Activated T-helper 17 cell treated with anti-CD3 and anti-CD28 coated beads, Interleukin-2, amount 50 U/mL, for 72 hours (primary cell): Measurements from ENCODE around the gene FAM193A. TPM values are rescaled to one million over a fixed set of nuclear protein-coding genes. Genes with fewer than 3 reads are reported as not detected.
A peak's percentile ranks its signal among the peaks of the same experiment; 100 is the strongest.
"Not testable (repeated sequence)": the region's sequence is repeated elsewhere in the genome, so short reads cannot be mapped to it uniquely, and the experiment has no call there.

ENCODE experiments used
- ATAC-seq: fragments of 150-1000 bp; cut with Tn5 transposase; replicated peaks from 2 replicates; pipeline ENCODE4 v1.10.0; 2021; ENCODE audit warnings: mild to moderate bottlenecking, moderate library complexity
- H3K27ac Mint-ChIP-seq: one replicate; pipeline ENCODE4 v1.8.0; 2022; ENCODE audit warnings: mixed read lengths
- H3K27me3 Mint-ChIP-seq: one replicate; pipeline ENCODE4 v1.8.0; 2022; ENCODE audit warnings: mixed read lengths
- H3K36me3 Mint-ChIP-seq: one replicate; pipeline ENCODE4 v1.8.0; 2022; ENCODE audit warnings: low read depth, mild to moderate bottlenecking, mixed read lengths
- H3K4me1 Mint-ChIP-seq: one replicate; pipeline ENCODE4 v1.8.0; 2022; ENCODE audit warnings: mixed read lengths
- H3K4me3 Mint-ChIP-seq: one replicate; pipeline ENCODE4 v1.8.0; 2022; ENCODE audit warnings: mild to moderate bottlenecking, mixed read lengths
- H3K9me3 Mint-ChIP-seq: one replicate; pipeline ENCODE4 v1.8.0; 2022; ENCODE audit warnings: mixed read lengths
- total RNA-seq, 2 donors: library from RNA; stranded (reverse); gene quantifications; one replicate each; pipeline ENCODE4 v1.2.3, GENCODE V29; 2022

Gene FAM193A
- total RNA-seq, 2 donors from 2014 or later = 28.9 to 35.3 TPM

DNA sequence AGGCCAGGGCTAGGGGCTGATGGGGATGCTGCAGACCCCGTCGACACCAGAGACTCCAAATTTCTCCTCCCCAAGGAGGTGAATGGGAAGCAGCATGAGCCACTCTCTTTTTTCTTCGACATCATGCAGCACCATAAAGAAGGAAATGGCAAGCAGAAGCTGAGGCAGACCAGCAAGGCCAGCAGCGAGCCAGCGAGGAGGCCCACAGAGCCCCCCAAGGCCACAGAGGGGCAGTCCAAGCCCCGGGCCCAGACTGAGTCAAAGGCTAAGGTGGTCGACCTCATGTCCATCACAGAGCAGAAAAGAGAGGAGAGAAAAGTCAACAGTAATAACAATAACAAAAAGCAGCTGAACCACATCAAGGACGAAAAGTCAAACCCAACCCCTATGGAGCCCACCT lies 163.6 kb downstream of the FAM193A start:
- Mint-ChIP-seq H3K27me3 (no peaks in the 10 kb centered on the region), H3K27ac (peak overlapping the region; percentile 39), H3K36me3 (peaks cover 99% of the 10 kb centered on the region), H3K4me1 (no peaks in the 10 kb centered on the region), H3K9me3 (no peaks in the 10 kb centered on the region), H3K4me3 (no peak overlapping the region)
- ATAC-seq = no peak

DNA sequence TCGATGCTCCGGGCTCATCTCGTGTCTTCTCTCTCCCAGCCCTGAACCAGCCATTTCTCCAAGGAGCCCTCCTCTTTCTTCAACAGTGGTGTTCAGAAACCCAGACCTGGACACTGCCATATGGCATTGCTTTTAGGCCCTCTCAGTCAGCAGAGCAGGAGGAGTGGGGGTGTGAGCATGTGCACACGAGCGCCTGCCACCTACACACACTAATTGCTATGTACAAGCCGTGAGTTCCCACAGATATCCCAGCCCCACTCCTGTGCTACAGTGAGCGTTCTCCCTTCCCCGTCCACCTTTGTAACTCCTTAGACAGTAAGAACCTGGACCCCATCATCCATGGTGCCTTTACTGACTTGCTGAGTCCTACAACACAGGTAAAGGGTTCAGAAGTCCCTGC lies 165.9 kb downstream of the FAM193A start:
- H3K27ac Mint-ChIP-seq = no peak overlapping the region
- H3K4me1 Mint-ChIP-seq = no peaks in the 10 kb centered on the region
- peaks cover 90% of the 10 kb centered on the region for H3K36me3 Mint-ChIP-seq
- H3K4me3 Mint-ChIP-seq = no peak overlapping the region
- no peaks in the 10 kb centered on the region for H3K27me3 Mint-ChIP-seq
- no peak for ATAC-seq
- H3K9me3 Mint-ChIP-seq = no peaks in the 10 kb centered on the region

DNA sequence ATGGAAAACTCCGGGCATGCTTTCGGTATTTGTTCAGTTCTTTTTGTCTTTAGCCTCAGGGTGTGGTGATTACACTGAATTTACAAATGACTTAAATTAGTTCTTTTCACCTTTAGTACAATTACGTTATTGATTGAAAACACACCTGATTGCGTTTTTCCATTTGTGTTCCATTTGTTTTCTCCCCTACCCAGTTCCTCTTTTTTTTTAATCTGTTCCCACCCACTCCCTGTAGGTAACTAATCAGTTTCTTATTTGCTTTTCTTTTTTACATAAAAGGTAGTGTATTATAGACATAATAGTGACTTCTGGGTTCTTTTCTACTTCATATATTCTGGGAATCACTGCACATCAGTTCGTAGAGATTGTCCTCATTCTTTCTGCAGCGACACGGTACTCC lies 166.3 kb downstream of the FAM193A start:
- no peaks in the 10 kb centered on the region for H3K9me3 Mint-ChIP-seq
- no peak overlapping the region for H3K4me3 Mint-ChIP-seq
- H3K36me3 Mint-ChIP-seq = peaks cover 87% of the 10 kb centered on the region
- no peaks in the 10 kb centered on the region for H3K4me1 Mint-ChIP-seq
- no peaks in the 10 kb centered on the region for H3K27me3 Mint-ChIP-seq
- no peak for ATAC-seq
- H3K27ac Mint-ChIP-seq = no peak overlapping the region

DNA sequence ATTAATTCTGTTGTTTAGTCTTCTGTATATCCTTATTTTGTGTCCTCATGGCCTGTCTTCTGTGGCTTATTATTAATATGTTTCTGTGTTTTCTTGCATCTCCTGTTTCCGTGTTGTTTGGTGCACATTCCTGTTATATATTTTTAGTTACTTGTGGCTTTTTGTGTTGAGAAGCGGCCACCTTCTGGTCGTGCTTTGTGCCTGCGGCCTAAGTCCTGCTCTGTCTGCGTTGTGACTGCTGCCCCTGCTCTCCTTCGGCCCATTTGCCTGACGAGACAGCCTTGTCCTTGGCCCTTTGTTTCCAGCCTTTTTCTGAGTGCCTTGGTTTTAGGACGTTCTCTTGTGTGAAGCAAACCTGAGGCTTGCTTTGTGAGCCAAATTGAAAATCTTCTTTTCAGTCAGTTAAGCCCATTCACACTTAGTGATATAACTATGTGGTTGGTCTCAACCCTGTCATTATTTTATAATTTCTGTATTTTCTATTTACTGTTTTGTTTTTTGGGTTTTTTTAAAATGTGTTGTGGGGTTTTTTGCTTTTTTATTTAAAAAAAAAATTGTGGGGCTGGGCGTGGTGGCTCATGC lies 175.9 kb downstream of the FAM193A start:
- peaks cover 72% of the 10 kb centered on the region for H3K36me3 Mint-ChIP-seq
- peak; percentile 62 for ATAC-seq
- peaks cover 20% of the 10 kb centered on the region for H3K4me1 Mint-ChIP-seq
- no peak overlapping the region for H3K27ac Mint-ChIP-seq
- H3K4me3 Mint-ChIP-seq = no peak overlapping the region
- H3K9me3 Mint-ChIP-seq = no peaks in the 10 kb centered on the region
- H3K27me3 Mint-ChIP-seq = no peaks in the 10 kb centered on the region

DNA sequence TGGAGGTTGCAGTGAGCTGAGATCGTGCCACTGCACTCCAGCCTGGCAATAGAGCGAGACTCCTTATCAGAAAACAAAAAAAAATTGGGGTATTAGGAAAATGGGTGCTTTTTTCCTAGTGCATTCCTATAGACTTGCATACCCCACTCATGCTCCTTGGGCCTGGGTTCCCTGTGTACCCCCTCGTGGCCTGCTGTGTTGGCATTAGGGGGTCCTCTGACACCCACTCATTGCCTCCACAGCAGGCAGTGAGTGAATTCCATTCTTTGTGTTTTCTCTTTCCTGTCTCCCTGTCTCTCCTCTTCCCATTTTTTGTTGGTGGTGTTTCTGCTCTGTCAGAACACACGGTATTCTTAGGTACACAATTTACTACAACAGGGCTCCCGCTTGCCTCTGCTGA lies 176.9 kb downstream of the FAM193A start:
- Mint-ChIP-seq H3K27ac (peak overlapping the region; percentile 80), H3K27me3 (no peaks in the 10 kb centered on the region), H3K4me1 (peaks cover 20% of the 10 kb centered on the region), H3K36me3 (peaks cover 75% of the 10 kb centered on the region), H3K9me3 (no peaks in the 10 kb centered on the region), H3K4me3 (peak overlapping the region; percentile 45)
- no peak for ATAC-seq

DNA sequence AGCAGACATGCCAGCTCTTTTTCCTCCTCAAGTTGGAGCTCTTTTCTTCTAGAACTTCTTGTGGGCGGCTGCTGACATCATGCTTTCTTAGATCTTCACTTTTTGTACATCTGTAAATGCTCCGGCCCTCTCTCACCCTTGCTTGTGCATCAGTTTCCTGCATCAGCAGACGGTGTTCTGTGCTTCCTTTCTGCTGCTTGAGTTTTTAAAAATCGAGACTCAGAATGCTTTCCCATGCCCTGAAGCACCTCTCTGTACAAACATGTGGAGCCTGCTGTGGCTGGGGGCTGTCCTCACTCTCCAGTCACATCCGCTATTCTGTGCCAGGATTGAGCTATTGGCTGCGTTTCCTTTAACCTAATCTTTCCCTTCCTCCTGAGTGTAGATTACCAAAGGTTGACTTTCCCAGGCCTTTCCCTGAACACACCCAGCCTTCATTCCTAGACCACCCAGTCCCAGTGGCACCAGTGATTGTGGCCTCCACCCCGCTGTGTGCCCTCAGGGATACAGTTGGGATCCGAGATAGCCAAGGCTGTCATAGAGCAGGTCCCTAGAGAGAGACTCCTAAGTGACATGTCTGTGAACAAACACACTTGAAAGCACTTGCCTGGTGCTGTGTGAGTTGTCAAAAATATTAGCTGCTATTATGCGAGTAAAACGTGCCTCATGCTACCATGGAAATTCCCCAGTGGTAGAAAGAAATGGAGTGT lies 177.8 kb downstream of the FAM193A start:
- no peaks in the 10 kb centered on the region for H3K27me3 Mint-ChIP-seq
- peak overlapping the region; percentile 80 for H3K27ac Mint-ChIP-seq
- ATAC-seq = peak; percentile 76
- H3K36me3 Mint-ChIP-seq = peaks cover 75% of the 10 kb centered on the region
- no peaks in the 10 kb centered on the region for H3K9me3 Mint-ChIP-seq
- peaks cover 20% of the 10 kb centered on the region for H3K4me1 Mint-ChIP-seq
- peak overlapping the region; percentile 45 for H3K4me3 Mint-ChIP-seq

DNA sequence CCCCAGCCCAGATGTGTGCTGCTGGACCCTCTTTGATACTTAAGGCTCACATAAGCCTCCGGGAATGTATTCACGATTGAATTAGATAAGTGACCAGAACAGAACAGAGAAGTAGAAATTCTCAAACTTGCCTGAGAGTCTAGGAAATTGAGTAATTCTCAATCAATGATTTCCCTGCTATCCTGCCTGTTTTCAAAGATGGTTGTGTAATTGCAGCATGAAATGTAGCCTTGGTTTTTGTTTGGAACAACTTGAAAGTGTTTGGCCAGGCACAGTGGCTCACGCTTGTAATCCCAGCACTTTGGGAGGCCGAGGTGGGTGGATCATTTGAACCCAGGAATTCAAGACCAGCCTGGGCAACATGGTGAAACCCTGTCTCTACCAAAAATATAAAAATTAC lies 178.5 kb downstream of the FAM193A start:
- no peak for ATAC-seq
- H3K27me3 Mint-ChIP-seq = no peaks in the 10 kb centered on the region
- no peaks in the 10 kb centered on the region for H3K9me3 Mint-ChIP-seq
- H3K4me3 Mint-ChIP-seq = no peak overlapping the region
- H3K27ac Mint-ChIP-seq = peak overlapping the region; percentile 80
- peaks cover 81% of the 10 kb centered on the region for H3K36me3 Mint-ChIP-seq
- H3K4me1 Mint-ChIP-seq = peaks cover 20% of the 10 kb centered on the region

DNA sequence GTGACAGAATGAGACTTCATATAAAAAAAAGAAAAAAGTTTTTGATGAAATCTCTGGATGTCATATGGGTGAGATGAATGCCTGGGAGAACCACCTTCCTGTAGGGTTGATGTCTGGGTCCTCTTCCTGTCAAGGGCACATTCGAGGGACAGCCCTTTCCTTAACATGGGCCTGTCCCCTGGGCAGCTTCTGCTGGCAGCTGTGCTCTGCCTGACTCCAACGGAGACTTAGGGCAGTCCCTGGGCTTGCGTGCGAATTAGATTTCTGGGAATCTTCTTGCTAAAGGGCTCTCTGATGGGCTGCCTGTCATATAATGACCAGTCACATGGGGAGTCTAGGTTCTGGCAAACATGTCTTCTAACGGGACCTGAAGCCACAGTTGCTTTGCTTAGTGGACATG lies 179.0 kb downstream of the FAM193A start:
- Mint-ChIP-seq H3K9me3 (no peaks in the 10 kb centered on the region), H3K27ac (peak overlapping the region; percentile 63), H3K4me1 (peaks cover 20% of the 10 kb centered on the region), H3K36me3 (peaks cover 85% of the 10 kb centered on the region), H3K27me3 (no peaks in the 10 kb centered on the region), H3K4me3 (no peak overlapping the region)
- ATAC-seq = no peak

DNA sequence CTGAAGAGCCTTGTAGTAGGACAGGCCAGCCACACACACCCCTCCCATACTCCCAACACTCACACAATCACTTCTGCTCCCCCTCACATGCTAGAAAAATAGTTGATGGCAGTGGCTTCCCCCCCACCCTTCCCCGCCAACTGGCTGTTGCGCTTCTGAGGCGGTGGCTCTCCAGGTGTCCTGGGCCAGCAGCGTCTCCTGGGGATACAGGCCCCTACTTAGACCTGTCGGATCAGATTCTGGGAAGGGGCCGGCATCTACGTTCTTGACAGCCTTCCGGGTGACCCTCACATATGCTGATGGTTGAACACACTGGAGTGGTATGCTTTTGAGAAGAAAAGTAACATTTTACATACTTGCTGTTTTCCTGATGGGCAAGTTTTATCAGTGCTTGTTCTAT lies 179.8 kb downstream of the FAM193A start:
- no peak for ATAC-seq
- H3K9me3 Mint-ChIP-seq = no peaks in the 10 kb centered on the region
- H3K27ac Mint-ChIP-seq = peak overlapping the region; percentile 63
- no peak overlapping the region for H3K4me3 Mint-ChIP-seq
- H3K4me1 Mint-ChIP-seq = peaks cover 20% of the 10 kb centered on the region
- H3K27me3 Mint-ChIP-seq = no peaks in the 10 kb centered on the region
- H3K36me3 Mint-ChIP-seq = peaks cover 85% of the 10 kb centered on the region

DNA sequence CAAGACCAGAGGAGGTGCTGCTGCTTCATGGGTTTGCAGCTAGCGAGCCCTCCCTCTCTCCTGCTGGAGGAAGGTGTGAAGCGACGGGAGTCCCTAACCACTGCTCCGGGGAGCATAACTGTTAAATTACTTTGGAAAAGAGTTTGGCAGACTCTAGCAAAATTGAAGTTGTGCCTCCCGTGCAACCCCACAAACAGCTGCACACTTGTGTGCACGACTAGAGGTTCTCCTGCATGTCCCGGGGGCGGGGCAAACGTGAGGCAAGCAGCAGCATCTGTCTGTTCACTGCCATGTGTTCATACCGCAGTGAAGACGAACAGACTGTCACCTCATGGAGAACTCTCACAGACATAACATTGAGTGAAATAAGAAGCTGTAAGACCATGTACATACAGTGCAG lies 185.1 kb downstream of the FAM193A start:
- H3K4me3 Mint-ChIP-seq = no peak overlapping the region
- no peaks in the 10 kb centered on the region for H3K9me3 Mint-ChIP-seq
- peaks cover 12% of the 10 kb centered on the region for H3K4me1 Mint-ChIP-seq
- ATAC-seq = no peak
- no peaks in the 10 kb centered on the region for H3K27me3 Mint-ChIP-seq
- no peak overlapping the region for H3K27ac Mint-ChIP-seq
- H3K36me3 Mint-ChIP-seq = peaks cover 66% of the 10 kb centered on the region

DNA sequence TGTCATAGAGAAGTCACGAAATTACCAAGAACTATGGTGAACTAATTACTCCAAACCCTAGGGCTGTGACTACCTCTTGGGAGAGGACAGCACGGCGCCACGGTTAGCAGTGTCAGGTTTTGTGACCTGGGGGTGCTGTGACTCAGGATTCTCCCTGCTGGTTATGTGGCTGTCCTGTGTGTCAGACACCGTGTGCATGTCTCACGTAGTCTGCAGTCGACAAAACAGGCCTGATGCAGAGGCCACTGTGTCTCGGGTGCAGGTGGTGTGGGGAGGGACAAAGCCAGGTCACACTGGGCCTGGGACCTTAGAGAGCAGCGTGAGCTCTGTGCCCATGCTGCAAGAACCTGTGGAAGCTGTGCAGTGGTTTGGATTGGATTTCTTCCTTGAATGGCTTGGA lies 185.6 kb downstream of the FAM193A start:
- Mint-ChIP-seq H3K4me1 (peaks cover 12% of the 10 kb centered on the region), H3K27me3 (no peaks in the 10 kb centered on the region), H3K27ac (peak overlapping the region; percentile 59), H3K4me3 (no peak overlapping the region), H3K9me3 (no peaks in the 10 kb centered on the region), H3K36me3 (peaks cover 63% of the 10 kb centered on the region)
- ATAC-seq = peak; percentile 46

DNA sequence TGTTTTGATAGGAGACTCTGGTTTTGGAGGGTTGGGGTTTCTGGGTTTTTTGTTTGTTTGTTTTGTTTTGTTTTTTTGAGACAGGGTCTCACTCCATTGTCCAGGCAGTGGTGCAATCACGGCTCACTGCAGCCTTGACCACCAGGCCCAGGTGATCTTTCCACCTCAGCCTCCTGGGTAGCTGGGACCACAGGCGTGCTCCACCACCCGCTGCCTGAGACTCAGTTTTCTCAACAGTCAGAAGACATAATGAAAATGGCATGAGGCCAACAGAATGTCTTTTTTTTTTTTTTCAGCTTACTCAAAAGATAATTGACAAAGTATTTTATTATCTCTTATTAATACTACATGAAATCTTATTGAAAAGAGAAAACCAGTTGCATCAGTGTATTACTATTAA lies 187.3 kb downstream of the FAM193A start:
- H3K27me3 Mint-ChIP-seq = no peaks in the 10 kb centered on the region
- no peaks in the 10 kb centered on the region for H3K9me3 Mint-ChIP-seq
- ATAC-seq = no peak
- H3K27ac Mint-ChIP-seq = peak overlapping the region; percentile 72
- no peak overlapping the region for H3K4me3 Mint-ChIP-seq
- H3K4me1 Mint-ChIP-seq = peaks cover 12% of the 10 kb centered on the region
- H3K36me3 Mint-ChIP-seq = peaks cover 47% of the 10 kb centered on the region

DNA sequence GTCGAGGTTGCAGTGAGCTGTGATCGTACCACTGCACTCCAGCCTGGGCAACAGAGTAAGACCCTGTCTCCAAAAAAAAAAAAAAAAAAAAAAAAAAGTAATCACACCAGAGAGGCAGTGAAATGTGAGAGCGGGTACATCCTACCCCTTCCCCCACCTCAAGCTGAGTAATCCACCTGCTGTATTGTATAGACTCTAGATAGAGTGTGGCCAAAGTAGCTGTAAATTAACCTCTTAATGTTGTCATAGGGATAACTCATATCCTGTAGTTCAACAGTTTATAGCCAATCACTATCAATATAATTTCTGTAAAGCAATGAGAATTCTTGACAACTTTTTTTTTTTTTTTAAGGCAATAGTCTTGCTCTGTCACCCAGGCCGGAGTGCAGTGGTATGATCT lies 188.9 kb downstream of the FAM193A start:
- H3K36me3 Mint-ChIP-seq = peaks cover 40% of the 10 kb centered on the region
- no peaks in the 10 kb centered on the region for H3K9me3 Mint-ChIP-seq
- H3K4me1 Mint-ChIP-seq = peaks cover 12% of the 10 kb centered on the region
- ATAC-seq = peak; percentile 66
- H3K27me3 Mint-ChIP-seq = no peaks in the 10 kb centered on the region
- no peak overlapping the region for H3K27ac Mint-ChIP-seq
- H3K4me3 Mint-ChIP-seq = no peak overlapping the region

DNA sequence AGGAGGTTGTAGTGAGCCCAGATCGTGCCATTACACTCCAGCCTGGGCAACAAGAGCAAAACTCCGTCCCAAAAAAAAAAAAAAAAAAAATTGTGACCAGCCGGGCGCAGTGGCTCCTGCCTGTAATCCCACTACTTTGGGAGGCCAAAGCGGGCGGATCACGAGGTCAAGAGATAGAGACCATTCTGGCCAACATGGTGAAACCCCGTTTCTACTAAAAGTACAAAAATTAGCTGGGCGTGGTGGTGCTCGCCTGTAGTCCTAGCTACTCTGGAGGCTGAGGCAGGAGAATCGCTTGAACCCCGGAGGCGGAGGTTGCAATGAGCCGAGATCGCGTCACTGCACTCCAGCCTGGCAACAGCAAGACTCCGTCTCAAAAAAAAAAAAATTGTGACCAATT lies 190.4 kb downstream of the FAM193A start:
- Mint-ChIP-seq H3K4me1 (peaks cover 12% of the 10 kb centered on the region), H3K36me3 (peaks cover 31% of the 10 kb centered on the region)
- not testable (repeated sequence) for H3K27ac Mint-ChIP-seq, H3K4me3 Mint-ChIP-seq, H3K27me3 Mint-ChIP-seq, H3K9me3 Mint-ChIP-seq, ATAC-seq

DNA sequence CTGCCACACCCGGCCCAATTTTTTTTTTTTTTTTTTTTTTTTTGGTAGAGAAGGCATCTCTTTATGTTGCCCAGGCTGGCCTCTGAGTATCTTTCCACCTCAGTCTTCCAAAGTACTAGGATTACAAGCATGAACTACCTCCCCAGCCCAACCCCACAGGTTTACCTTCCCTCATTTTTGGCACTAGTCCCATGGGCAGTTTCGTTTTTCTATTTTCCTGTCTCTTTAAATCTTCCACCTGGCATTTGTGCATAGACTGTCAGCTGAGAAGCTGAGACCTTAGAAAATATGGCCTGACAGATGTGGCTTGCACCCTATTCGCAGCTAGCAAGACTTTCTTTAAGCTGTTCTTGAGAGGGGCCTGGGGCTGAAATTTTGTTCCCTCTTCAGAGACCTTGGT lies 191.8 kb downstream of the FAM193A start:
- Mint-ChIP-seq H3K4me3 (no peak overlapping the region), H3K27me3 (no peaks in the 10 kb centered on the region), H3K27ac (no peak overlapping the region), H3K9me3 (no peaks in the 10 kb centered on the region), H3K36me3 (peaks cover 38% of the 10 kb centered on the region), H3K4me1 (peaks cover 12% of the 10 kb centered on the region)
- no peak for ATAC-seq
